Gastroesophageal sphincter (tissue), 4 donors: ENCODE data around the gene UBE2D1. TPM values are rescaled to one million over a fixed set of nuclear protein-coding genes. Genes with fewer than 3 reads are reported as not detected.

Experiments used
- ATAC-seq: fragments of 150-250 bp; one replicate; pipeline ENCODE4 v1.9.1; 2016; ENCODE audit warnings: mild to moderate bottlenecking, moderate library complexity
- H3K27ac ChIP-seq, 4 donors: fragments of 200-600 bp; sonication (generic) in 3 of 4; 1 replicate in 3 of 4; 2 replicates in 1 of 4; pipeline ENCODE4 v1.5.1; 2016 to 2019
- H3K27me3 ChIP-seq: fragments of 200-600 bp; sonication (generic); one replicate; pipeline ENCODE4 v1.5.1; 2019
- H3K36me3 ChIP-seq, 2 donors: fragments of 200-600 bp; sonication (generic); one replicate each; pipeline ENCODE4 v1.5.1; 2019; ENCODE audit warnings: control low read depth in 1 of 2
- H3K4me1 ChIP-seq, 3 donors: fragments of 200-600 bp; sonication (generic); 1 replicate in 2 of 3; 2 replicates in 1 of 3; pipeline ENCODE4 v1.5.1; 2016 to 2019; ENCODE audit warnings: control low read depth in 2 of 3
- H3K4me3 ChIP-seq, 2 donors: fragments of 200-600 bp; sonication (generic); one replicate each; pipeline ENCODE4 v1.5.1; 2019; ENCODE audit warnings: mild to moderate bottlenecking in 1 of 2, moderate library complexity in 1 of 2
- H3K9me3 ChIP-seq, 3 donors: fragments of 200-600 bp; sonication (generic); one replicate each; pipeline ENCODE4 v1.5.1; 2017 to 2019; ENCODE audit warnings: control low read depth in 2 of 3
- EP300 ChIP-seq: sonication (generic); formaldehyde crosslinking; IDR thresholded peaks from one replicate; pipeline ENCODE4 v1.6.1; 2017; ENCODE audit warnings: antibody characterized with exemption, mild to moderate bottlenecking
- POLR2A ChIP-seq, 2 donors: fragments of 450-650 bp; IDR thresholded peaks; one replicate each; pipeline ENCODE4 v1.6.1; 2017; ENCODE audit warnings: antibody characterized with exemption in 2 of 2, mild to moderate bottlenecking in 2 of 2, moderate library complexity in 1 of 2
- POLR2AphosphoS5 ChIP-seq: sonication (generic); formaldehyde crosslinking; IDR thresholded peaks from one replicate; pipeline ENCODE4 v1.6.1; 2017; ENCODE audit warnings: antibody characterized with exemption
- WGBS, 2 donors: methylation state at CpG; one replicate each; pipeline ENCODE4 v1.1.5; 2018; ENCODE audit warnings: low coverage in 1 of 2; 5-methylcytosine and 5-hydroxymethylcytosine counted together
- total RNA-seq, 4 donors: library from RNA; depleted of rRNA; stranded (reverse); fragments of >200 nt; gene quantifications; one replicate each; pipeline ENCODE4 v1.1.0, GENCODE V29; 2016
- TF ChIP-seq, protein P1 (sequence below), 4 experiments: fragments of 200-600 bp in 2 of 4; fragments of 450-650 bp in 2 of 4; sonication (generic) in 1 of 4; IDR thresholded peaks; one replicate each; pipeline ENCODE4 v1.5.1; 2017 to 2019; ENCODE audit warnings: antibody characterized with exemption in 4 of 4, mild to moderate bottlenecking in 2 of 4, moderate library complexity in 2 of 4

The UBE2D1 gene
- total RNA-seq, 4 donors from 2014 or later = 16.4 to 23.5 (median 19.0) TPM

- H3K9me3 ChIP-seq = no peaks in the 10 kb centered on the region
- no peaks in the 10 kb centered on the region for H3K4me1 ChIP-seq
- no peak overlapping the region for H3K27ac ChIP-seq
- no peaks in the 10 kb centered on the region for H3K27me3 ChIP-seq
- no peak for ATAC-seq
- no peaks in the 10 kb centered on the region for H3K36me3 ChIP-seq
- no peak overlapping the region for H3K4me3 ChIP-seq
- TF ChIP-seq POLR2A (IDR thresholded peaks at IDR 0.05) (no peak), EP300 (no peak), POLR2AphosphoS5 (no peak)
- TF ChIP-seq, protein P1, sequence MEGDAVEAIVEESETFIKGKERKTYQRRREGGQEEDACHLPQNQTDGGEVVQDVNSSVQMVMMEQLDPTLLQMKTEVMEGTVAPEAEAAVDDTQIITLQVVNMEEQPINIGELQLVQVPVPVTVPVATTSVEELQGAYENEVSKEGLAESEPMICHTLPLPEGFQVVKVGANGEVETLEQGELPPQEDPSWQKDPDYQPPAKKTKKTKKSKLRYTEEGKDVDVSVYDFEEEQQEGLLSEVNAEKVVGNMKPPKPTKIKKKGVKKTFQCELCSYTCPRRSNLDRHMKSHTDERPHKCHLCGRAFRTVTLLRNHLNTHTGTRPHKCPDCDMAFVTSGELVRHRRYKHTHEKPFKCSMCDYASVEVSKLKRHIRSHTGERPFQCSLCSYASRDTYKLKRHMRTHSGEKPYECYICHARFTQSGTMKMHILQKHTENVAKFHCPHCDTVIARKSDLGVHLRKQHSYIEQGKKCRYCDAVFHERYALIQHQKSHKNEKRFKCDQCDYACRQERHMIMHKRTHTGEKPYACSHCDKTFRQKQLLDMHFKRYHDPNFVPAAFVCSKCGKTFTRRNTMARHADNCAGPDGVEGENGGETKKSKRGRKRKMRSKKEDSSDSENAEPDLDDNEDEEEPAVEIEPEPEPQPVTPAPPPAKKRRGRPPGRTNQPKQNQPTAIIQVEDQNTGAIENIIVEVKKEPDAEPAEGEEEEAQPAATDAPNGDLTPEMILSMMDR (IDR thresholded peaks at IDR 0.05) = no peak
These were observed 17.9 kb upstream of the UBE2D1 start for GRCh38 chr10:58316874-58317273.

- no peak for ATAC-seq
- 40 to 57% methylated on average over 2 of the region's 2 CpGs for WGBS, 2 donors
- Histone ChIP-seq H3K27me3 (no peaks in the 10 kb centered on the region), H3K9me3 (no peaks in the 10 kb centered on the region), H3K4me1 (no peaks in the 10 kb centered on the region), H3K36me3 (no peaks in the 10 kb centered on the region), H3K27ac (no peak overlapping the region), H3K4me3 (no peak overlapping the region)
- TF ChIP-seq POLR2A (IDR thresholded peaks at IDR 0.05) (no peak), EP300 (no peak), POLR2AphosphoS5 (no peak)
- TF ChIP-seq, protein P1 (IDR thresholded peaks at IDR 0.05) = no peak
These were observed 16.5 kb upstream of the UBE2D1 start for GRCh38 chr10:58318346-58318745.

DNA sequence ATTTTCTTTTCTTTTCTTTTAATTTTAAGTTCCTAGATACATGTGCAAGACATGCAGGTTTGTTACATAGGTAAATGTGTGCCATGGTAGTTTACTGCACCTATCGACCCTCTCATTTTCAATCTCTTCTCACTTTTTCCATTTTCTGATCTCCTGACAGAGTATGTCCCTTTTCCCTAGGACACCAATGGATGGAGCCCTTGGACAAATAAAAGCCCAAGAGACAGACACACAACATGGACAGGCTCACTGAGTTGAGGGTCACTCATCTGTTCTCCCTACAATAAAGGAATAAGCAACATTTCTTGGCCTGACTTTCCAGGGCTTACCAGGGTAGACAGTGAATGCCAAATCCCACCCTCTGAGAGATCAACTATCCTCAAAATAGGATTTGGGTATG lies 15.2 kb upstream of the UBE2D1 start:
- H3K4me3 ChIP-seq = no peak overlapping the region
- no peaks in the 10 kb centered on the region for H3K4me1 ChIP-seq
- WGBS, 2 donors = 91 to 100% methylated on average over 1 of the region's 1 CpG
- no peaks in the 10 kb centered on the region for H3K9me3 ChIP-seq
- H3K27ac ChIP-seq = no peak overlapping the region
- TF ChIP-seq, protein P1 (IDR thresholded peaks at IDR 0.05) = no peak
- TF ChIP-seq POLR2A (IDR thresholded peaks at IDR 0.05) = no peak
- TF ChIP-seq EP300 = no peak
- TF ChIP-seq POLR2AphosphoS5 = no peak
- ATAC-seq = no peak
- no peaks in the 10 kb centered on the region for H3K27me3 ChIP-seq
- no peaks in the 10 kb centered on the region for H3K36me3 ChIP-seq

GRCh38 chr10:58320351-58321049 lies 14.3 kb upstream of the UBE2D1 start:
- Histone ChIP-seq H3K9me3 (no peaks in the 10 kb centered on the region), H3K4me1 (no peaks in the 10 kb centered on the region), H3K27ac (no peak overlapping the region), H3K36me3 (no peaks in the 10 kb centered on the region), H3K4me3 (no peak overlapping the region), H3K27me3 (no peaks in the 10 kb centered on the region)
- 93 to 100% methylated on average over 2 to 4 of the region's 4 CpGs for WGBS, 2 donors
- ATAC-seq = no peak
- no peak for TF ChIP-seq EP300
- TF ChIP-seq, protein P1 (IDR thresholded peaks at IDR 0.05) = no peak
- TF ChIP-seq POLR2A (IDR thresholded peaks at IDR 0.05) = no peak
- no peak for TF ChIP-seq POLR2AphosphoS5

DNA sequence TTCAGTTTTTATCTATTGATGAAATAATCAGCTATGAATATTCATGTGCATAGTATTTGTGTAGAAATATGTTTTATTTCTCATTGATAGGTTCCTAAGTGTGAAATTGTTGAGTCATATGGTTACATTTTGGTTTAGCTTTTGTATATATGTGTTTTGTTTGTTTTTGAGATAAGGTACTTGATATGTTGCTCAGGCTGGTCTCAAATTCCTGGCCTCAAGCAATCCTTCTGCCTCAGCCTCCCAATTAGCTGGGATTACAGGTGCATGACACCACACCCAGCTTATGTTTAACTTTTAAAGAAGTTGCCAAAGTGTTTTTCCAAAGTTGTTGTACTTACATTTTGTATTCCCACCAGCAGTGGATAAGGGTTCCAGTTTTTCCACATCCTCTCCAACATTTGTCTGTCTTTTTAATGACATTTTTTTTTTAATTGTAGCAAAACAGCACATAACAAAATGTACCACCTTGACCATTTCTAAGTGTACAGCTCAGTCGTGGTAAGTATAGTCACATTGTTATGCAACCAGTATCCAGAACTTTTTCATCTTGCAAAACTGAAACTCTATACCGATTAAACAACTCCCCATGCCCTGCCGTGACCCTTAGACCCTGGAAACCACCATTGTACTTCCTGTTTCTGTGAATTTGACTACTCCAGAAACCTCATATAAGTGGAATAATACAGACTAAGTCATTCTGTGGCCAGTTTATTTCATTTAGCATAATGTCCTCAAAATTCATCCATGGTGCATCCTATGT lies 12.6 kb upstream of the UBE2D1 start:
- Histone ChIP-seq H3K36me3 (no peaks in the 10 kb centered on the region), H3K27ac (no peak overlapping the region), H3K4me3 (no peak overlapping the region), H3K4me1 (no peaks in the 10 kb centered on the region), H3K9me3 (no peaks in the 10 kb centered on the region), H3K27me3 (peaks cover 4% of the 10 kb centered on the region)
- peak; percentile 37 for ATAC-seq
- WGBS, 2 donors = 57 to 63% methylated on average over 2 to 3 of the region's 3 CpGs
- TF ChIP-seq, protein P1 (IDR thresholded peaks at IDR 0.05) = no peak
- TF ChIP-seq EP300 = no peak
- no peak for TF ChIP-seq POLR2AphosphoS5
- TF ChIP-seq POLR2A (IDR thresholded peaks at IDR 0.05) = no peak
